NCI-H2107 (cell line): ENCODE measurements around the gene AMIGO2.

Experiments
- DNase-seq: peaks from one replicate; lab custom pipeline; 2025; lab: John Stamatoyannopoulos, UW

AMIGO2 gene

DNA sequence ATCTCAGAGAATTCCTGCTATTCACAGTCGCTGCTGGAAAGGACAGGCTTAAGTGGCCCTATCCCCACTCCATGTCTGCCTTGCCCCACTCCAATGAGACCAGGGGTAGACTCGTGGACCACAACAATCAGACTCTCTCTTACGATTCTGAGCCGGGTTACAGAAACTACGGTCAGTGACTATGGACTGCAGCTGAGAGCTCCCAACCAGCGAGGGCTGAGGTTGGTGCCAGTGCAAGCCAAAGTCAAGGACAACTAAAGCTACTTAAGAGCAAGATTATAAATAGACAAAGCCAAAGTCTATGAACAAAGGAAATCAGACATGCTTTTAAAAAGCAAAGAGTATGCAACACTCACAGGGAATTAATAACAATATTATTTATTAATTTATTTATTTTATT, 18.3 kb upstream of the AMIGO2 start:
- DNase-seq, result no peak

DNA sequence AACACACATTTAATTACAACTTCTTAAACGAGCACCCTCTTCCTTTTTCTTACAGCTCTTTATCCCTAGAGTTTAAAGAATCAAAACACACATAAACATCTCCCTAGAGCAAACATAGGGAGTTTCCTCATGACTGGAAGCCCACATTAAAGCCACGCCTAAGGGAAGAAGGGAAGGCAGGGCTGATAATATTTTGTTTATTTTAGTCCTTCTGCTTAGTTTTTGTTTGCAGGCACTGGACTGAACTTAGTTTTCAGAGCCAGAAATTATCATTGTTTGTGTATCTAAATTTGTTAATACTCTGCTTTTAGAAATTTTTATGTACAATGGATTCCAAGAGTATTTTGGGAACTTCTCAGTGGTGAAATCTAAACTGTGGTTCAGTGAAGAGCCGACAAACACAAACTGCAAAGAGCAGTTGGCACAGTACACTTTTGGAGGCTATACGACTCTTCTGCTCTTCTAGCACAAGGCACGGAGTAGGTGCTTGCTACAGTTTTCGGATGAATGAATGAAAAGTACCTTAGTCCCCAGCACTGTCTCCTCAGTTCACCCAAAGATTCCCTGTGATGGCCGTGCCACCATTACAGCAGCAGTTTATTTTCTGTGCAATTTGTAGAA, 17.6 kb upstream of the AMIGO2 start:
- no peak for DNase-seq

DNA sequence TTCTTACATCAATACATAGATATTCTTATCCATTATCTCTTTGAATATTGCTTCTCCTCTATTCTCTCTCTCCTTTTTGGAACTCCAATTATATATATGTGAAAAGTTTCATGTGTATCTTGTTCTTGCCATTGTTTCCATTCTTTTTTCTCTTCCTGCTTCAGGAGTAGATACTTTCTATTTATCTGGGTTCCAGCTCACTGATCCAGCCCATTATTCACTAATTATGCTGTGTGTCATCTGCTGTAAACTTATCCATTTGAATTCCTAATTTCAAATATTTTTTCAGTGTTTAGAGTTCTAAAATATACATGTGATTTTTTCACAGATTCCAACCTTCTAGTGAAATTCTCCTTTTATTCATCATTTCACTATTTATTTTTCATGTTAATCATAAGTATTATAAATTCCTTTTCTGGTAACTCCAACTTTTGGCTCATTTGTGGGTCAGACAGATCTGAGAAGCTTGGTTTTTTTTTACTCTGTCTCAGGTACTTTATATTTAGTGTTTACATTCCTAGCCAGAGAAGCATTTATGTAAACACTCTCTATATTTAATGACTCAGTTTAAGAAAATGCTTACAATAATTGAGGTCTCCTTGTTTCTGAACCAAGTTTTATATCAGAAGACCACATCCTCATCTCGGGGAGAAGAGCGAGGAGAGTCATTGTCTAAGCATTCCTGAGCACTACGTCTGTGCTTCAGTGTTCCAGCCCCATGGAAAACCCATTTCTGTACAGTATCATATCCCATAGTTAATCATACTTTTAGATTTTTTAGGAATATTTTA, 15.9 kb upstream of the AMIGO2 start:
- DNase-seq, result no peak

DNA sequence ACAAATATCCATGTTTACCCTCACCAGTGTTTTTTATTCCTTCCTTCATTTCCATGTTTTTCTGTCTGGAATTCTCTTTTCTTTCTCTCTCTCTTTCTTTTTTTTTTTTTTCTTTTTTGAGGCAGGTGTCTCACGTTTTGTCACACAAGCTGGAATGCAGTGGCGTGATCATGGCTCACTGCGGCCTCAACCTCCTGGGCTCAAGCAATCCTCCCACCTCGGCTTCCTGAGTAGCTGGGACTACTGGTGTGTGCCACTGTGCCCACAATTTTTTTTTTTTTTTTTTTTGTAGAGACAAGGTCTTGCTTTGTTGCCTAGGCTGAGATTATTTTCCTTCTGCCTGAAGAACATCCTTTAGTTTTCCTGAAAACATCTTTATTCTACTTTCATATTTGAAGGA, 15.0 kb upstream of the AMIGO2 start:
- DNase-seq, result no peak

DNA sequence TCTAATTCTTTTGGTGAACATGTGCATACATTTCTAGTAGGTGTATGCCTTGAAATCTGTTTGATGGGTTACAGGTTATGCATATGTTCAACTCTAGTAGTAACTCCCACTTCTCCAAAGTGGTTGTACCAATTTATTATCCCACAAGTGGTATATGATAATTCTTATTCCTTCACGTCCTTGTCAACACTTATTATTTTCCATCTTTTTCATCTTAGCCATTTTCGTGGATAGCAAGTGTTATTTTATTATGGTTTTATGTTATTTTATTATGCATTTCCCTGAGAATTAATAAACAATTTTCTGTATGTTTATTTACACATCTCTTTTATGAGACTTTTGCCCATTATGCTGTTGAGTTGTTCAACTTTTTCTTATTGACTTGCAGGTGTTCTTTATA, 11.2 kb upstream of the AMIGO2 start:
- no peak for DNase-seq

DNA sequence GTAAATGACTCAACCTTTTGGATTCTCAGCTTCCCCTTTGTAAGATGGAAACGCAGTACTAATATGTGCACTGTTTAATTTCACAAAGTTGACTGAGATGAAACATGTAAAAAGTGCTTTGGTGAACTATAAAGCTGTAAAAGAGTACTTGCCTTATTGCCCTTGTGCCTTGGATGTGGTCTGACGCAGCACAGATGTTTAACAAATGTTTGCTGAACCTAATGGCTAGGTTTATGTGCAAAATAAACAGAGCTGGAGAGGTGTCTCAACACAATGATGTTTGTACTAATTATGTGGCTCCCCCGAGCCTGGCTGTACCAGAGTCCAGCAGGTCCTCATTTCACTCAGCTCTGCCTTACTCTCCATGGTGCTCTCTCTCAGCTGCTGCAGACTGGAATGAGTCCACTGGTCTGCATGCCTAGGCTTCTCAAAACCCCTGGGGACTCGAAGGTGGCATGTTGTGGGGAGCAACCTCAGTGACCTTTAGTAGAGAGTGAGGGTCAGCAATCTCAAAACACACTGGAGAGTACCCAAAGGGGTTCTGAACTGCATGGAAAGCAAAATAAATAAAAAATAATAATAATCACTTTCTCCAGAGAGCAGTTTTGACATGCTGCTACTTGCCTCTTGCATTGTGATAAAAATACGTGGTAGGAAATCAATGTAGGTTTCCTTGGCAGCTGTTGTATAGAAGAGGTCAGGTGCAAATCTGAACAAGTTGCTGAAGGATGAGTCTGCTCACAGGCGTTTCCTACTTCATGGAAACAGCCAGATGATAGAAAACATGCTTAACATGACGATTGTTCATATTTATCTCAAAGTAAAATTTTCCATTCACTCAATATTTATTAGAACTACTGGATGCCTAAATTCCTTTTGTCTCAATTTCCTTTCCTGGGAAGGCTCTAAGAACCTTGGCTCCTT, 8.5 kb upstream of the AMIGO2 start:
- no peak for DNase-seq

DNA sequence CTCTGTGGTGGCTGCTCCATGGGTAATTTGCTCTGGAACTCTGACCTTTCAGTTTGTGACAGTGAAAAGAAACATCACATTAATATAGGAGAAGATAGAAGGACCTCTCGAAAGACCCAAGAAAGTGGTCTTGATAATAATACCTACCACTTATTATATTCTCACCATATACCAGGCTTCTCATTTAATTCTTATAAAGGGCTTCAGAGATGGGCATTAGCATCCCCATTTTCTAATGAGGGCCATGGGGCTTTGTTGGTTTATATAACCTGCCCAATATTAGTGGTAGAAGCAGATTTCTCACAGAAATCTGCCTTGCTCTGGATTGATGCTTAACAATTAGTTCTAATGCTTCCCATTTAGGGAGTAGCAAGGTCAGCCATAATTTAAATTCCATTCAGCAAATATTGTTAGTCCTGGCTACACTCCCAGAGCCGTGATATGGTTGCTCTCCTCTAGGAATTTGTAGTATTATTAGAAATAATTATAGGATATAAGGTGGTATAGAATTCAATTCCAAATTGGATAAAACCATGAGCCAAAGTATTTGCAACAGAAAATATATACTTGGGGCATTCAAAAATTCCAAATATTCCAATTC, 7.4 kb upstream of the AMIGO2 start:
- no peak for DNase-seq

DNA sequence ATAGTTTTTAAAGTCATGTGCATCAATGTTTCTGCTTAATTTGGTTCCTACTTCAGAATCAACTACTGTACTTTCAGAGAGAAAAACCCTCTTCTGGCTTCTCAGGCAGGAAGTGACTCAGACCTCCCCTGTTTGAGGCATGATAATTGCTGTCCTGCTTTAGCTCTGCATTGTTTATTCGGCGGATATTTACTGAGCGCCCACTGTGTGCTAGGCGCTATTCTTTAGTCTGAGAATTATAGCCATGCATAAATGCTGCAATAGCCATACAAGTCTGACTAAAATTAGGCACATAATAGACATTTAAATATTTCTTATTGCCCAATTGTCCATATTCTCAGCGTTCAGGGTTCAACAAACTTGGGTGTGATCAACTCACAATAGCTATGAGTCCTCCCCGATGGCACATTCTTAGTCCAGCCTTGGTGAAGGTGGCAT, 6.1 kb upstream of the AMIGO2 start:
- DNase-seq, result no peak

DNA sequence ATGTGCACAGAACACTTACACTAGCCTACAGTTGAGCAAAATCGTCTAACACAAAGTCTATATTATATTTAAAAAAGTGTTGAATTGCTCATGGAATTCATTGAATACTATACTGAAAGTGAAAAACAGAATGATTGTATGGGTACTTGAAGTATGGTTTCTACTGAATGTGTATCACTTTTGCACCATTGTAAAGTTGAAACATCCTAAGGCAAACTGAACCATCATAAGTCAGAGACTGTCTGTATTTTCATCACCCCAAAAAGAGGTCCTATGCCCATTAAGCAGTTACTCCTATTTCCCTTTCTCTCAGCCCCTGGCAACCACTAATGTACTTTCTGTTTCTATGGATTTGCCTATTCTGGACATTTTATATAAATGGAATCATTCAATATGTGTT, 4.4 kb upstream of the AMIGO2 start:
- DNase-seq, result no peak

DNA sequence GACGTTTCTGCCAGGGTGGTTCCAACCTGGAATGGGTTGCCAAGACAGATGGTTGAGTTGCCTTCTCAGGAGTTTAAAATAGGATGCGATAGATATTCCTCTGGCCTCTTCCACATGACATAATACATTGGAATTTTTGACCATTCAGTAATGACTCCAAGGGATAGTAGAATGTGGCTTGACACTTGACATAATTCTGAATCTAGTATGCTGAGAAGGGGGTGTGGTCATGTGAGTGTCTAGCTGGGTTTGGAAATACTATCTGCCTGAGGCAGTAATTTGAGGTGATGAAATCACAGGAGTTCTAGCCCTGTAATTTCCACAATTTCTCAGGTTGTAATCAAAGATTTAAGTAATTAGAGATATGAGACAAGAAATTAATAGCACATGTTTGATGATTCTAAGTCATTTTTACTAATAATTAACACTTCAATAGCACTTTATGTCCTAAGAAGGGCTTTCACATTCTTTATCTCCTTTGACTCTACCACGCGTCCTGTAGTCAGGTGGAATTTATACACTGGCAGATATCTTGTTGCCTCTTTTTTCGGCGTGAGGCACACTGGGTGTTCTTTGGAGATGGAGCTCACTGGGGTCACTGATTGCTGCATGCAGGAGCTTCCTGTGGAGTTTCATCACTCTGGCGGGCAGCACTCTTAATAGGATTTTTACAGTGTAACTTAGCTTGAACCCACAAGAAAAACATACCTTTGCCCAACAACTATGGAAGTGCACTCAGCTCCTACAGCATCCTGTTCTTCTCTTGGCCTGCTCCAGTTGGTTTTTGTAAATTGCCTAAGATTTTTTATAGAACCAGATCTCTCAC, 3.2 kb upstream of the AMIGO2 start:
- DNase-seq, result no peak

DNA sequence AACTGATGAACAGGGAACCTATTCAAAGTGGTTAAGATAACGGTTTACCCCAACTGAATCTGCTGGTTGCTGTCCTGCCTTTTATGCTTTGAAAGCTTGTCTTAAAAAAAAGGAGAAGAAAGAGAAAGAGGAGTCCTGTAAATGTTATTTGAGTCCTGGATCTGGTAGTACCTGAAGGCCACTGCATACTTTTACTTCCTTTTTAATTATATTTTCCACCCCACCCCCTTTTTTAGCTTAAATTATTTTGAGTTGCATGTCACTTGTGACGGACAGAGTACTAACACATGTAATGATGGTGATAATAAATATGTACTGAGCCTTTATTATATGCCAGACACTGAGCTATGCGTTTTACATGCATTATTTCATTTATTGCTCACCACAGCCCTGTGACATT, 2.5 kb upstream of the AMIGO2 start:
- no peak for DNase-seq

DNA sequence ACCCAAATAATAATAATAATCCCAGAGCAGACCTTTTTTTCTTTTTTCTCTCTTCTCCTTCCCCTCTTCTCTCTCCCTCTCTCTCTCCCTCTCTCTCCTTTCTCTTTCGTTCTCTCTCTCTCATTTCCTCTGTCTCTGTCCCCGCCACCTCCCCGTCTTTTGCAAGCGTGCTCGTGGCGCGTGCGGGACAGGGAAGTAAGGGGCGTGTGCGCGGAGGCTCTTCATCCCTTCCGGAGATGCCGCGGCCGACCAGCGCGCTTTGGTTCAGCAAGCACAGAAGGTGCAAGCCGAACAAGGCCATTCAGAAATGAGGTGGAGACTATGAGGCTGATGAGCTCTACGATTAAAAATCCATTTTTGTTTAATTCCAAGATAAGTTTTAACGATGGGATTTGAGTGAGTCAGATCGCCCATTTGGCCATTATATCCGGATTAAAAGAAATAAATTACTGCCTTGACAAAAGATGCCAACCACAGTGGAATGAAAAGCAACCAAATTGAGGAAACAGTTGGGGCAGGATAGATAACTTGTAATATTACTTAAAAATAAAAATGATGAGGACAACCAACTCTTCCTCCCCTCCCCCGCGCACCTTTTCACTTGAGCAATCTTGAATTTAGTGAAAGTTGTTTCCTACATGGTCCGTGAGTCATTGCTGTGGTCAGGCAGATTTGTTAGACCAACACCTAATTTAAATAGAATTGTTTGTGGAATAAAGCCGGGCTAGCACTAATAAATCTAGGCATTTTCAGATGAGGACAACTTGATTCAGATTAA, 1.2 kb upstream of the AMIGO2 start:
- no peak for DNase-seq

DNA sequence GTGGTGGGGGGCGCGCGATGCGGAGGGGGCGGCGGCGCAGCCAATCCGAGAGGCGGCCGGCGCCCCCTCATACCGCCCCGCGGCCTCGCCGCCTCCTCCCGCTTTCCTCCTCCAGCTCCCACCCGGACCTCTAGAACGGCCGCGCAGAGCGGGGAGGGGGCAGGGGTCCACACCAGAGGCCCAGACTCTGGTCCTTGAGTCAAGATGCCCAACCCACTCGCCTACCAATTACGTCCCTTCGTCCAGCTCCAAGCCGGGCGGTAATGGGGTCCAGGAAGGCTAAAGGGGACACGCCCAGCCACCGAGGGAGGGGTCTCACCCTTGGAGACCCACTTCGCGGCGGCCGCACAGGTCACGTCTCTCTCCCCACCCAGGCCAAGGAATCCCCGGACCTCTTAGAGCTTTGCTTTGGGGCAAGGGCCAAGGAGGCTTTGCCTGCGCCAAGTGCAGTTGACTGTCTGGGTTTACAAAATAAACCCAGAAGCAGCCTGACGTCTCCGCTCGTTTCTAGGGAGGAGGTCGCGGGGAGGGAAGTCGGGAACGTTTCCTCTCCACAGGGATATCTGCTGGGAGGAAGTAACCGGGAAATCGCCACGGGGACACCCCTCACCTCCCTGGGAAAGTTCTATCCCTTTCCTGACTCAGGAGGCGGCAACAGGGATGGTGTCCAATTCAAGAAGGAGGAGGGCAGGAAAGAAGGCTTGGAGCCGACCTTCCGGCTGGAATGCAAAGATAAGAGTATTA, 394 bp upstream of the AMIGO2 start:
- DNase-seq, result no peak

DNA sequence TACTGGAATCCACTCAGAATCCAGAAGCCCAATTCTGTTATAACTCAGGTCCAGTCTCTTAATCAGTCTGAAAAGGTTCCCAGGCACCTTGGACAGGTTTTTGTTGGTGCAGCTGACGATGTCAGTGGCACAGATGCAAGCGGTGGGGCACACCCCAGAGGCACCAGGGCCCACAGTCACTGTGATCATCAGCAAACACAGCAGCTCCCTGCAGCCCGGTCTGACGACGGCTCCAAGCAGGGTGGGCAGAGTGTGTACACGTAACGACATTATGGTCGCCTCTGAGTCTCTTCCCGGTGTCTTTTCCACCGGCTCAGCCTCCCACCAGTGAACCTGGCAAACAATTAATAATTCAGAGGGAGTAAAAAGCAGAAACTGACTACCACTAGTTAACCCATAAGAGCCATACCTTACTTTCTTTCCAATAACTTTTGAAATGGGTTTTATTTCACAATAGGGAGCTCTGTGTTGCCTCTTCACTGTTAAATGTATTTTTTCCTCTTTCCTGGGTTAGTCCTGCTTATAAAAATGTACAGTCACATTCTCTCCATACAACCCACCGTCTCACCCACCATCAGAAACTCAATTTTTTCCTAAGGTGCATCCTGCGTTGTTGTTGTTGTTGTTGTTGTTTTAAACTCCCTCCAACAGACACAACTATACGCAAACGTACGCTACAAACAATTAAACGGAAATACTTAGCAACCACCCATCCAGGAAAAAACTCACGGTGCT, 859 bp downstream of the AMIGO2 start:
- no peak for DNase-seq

DNA sequence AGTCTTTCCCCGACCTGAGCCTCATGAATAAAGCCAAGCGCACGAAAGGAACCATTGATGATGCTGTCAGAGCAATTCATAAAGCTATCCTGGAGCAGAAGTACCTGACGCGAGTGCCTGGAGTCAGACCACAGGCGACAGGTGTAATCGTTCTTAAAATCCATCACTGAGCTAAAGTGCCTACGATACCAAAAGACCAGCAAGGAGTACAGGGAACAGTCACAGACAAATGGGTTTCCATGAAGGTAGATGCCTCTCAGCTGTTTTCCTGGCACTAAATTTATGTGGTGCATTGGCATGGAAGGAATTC, 1.7 kb downstream of the AMIGO2 start:
- no peak for DNase-seq

DNA sequence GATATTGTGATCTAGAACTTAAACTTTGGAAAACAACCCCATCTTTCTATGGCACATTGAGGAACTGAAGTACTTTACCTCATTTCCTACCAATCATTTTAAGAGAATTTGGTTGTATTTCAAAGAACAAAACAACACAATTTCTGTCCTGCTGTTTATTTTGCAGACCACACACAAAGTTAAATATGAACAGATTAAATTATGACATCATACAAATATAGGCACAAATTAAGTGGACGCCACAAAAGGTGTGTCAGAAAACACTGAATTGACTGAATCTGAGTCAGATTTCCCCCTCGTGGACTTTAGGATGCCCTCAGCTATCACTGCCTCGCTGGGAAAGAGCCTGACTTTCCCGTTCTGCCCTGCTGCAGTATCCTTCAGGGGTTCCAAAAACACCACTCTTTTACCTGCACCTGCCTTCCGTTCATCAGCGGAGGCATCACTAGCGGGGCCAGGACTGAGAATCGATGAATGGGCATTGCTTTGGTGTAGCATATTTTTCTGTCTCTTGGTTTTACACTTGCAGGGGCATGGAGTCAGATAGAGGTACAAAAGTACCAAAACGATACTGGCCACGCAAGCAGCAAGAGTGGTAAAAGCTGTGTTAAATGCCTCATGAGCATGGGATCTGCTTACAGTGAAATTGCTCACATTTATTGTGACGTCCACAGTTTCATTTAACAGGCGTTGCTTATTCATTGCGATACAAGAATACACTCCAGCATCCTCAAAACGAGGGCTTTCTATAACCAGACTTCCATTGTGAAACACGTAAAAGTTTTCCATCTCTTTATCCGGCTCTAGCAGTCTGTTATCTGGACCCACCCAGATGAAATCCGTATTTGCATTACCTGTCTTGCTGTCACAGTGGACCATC, 2.3 kb downstream of the AMIGO2 start:
- DNase-seq, result no peak

DNA sequence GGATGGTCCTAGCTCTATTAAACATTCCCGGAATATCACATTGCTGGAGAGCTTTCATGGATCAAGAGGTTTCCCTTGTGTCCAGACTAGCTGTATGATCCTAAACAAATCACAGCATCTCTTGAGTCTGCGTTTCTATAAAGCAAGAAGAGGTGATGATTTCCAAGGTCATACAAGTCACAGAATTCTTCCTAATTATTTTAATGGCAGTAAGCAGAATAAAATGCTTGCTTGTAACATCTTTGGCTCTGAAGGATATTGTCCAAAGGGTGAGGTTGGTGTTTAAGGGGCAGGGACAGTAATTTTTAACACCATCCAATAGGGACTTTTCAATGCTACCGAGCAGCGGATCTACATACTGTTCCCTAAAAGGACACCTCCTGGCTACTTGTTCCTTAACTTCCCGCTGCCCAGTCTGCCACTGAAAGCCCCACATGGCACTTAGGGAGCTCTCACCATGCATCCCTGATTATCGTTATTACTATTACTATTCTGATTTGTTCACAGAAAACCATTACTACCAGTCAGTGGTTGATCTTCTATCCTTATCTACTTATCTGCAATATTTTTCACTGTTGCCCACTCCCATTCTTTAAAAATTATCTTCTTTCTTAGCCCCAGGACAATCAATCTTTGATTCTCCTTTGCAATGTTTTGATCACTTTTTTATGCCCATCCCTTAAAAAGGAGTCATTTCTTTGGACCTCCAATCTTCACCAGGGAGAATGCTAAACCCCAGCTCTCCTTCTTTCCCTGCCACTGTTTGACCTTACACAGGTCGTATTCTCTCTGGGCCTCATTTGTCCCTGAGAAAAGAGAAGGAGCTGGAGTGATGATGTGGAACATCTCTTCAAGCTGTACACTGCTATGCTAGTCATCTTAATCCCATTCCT, 4.3 kb downstream of the AMIGO2 start:
- DNase-seq, result no peak
